GM04504 (cell line): ENCODE results near the gene GAS2.

Experiments
- DNase-seq: peaks from one replicate; pipeline ENCODE4 v3.0.0-alpha.2; 2012; ENCODE audit warnings: low read depth

GAS2 gene

GRCh38 chr11:22728600-22729389, 62.4 kb downstream of the GAS2 start:
- DNase-seq = no peak

- no peak for DNase-seq
These were observed 63.9 kb downstream of the GAS2 start for GRCh38 chr11:22730319-22730718.

GRCh38 chr11:22732588-22732987, 66.2 kb downstream of the GAS2 start:
- no peak for DNase-seq

- DNase-seq = no peak
These were observed 67.3 kb downstream of the GAS2 start for GRCh38 chr11:22733475-22734248.

DNA sequence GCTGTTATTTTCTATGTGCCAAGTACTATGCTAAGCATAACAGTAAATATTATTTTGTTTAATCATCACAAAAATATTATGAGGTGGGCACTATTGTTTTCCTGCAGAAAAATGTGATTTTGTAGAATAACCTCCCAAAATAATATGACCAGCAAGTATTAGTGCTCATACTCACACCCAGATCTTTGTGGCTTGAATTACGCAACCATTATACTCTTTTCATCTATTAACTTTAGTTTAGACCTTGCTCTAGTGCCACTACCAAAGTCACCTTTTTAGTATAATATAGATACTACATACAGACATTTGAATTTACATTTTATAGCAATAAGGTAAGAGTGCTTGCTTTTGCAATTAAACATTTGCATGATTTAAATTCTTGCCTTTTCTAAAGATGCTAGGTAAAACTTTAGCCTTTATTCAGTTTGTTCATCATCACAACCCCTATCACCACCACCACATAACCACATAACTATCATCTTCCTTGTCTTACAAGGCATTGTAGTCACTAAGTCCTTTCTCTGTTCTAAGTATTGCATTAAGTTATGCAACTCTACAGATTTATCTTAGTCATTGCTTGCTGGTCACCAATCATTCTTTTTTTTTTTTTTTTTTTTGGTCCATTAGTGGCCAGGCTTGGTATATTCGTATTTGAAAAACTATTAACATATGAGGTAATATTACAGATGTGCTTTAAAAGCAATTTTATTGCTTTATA, 68.4 kb downstream of the GAS2 start:
- no peak for DNase-seq

GRCh38 chr11:22742157-22742613, 75.8 kb downstream of the GAS2 start:
- no peak for DNase-seq

- DNase-seq = no peak
These were observed 83.1 kb downstream of the GAS2 start for GRCh38 chr11:22749536-22749935.

DNA sequence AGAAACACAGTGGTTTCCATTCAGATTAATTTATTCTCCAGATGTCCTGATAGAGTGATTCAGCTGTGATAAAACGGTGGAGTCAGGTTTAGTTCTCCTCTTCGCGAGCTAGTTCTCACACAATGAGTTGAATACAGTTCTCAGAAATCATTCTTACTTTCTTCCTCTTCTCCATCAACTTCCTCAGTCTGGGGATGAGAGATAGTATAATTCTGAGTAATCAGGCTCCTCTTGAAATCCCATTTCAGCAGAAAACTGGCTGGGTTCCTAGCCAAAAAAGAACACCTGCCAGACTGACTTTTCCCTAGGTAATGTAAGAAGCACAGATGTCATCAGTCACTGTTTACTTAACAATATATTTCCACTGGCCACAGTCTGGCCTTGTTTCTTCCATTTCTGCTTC, 86.5 kb downstream of the GAS2 start:
- no peak for DNase-seq

GRCh38 chr11:22753416-22753815, 87.0 kb downstream of the GAS2 start:
- no peak for DNase-seq

DNA sequence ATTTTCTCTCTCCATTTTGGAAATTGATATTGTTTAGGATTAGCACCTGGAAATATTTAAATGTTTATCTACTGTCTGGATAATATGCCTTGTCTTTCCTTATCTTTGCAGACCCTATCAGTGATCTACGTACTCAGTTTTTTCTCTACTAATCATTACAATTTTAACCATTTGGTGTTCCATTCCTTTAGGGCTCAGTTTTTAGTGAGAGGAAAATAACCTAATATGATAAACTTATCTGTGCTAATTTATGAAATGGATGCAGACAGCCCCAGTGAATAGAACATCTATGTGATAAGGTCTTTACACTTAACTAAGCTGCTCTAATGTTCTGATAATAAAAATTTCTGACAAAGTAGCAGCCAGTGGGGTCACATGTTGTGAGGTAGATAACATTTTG, 94.7 kb downstream of the GAS2 start:
- no peak for DNase-seq

DNA sequence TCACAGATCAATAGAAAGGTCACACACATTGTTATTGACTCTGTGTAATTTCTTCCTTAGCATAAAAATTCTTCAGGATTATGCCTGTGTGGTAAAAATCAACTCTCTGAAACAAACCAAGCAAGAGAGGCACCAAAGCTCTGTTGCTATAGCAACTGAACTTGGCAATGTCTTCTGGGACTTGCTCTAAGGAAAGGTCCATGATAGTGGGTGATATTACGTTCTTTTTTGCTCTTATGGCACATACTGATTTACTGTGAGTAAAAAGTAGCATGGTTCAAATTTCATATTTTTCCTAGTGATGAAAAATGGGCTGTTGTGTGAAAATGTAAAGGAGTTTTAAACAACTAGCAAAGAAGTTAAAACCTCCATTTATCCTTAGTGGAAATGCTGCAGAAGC, 96.8 kb downstream of the GAS2 start:
- DNase-seq = no peak

DNA sequence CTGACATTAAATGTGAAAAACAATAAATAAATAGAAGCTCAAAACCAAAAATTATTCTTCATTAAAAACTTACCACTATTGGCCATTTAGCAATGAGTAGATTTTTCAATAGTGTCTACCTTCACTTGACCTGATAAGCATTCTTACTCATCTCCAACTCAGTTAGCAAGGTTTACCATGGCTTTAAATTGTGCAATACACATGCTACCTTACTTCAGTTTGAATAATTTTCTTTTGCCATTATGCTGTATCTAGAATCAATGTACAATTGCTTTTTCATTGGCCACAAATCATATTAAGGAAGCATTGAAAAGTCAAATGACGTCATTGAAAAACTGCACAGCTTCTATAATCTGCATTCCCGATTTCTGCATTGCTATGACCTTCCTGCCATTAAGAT, 98.3 kb downstream of the GAS2 start:
- DNase-seq = no peak

GRCh38 chr11:22768281-22768680, 101.9 kb downstream of the GAS2 start:
- DNase-seq = no peak

GRCh38 chr11:22769081-22769480, 102.7 kb downstream of the GAS2 start:
- DNase-seq = no peak

DNA sequence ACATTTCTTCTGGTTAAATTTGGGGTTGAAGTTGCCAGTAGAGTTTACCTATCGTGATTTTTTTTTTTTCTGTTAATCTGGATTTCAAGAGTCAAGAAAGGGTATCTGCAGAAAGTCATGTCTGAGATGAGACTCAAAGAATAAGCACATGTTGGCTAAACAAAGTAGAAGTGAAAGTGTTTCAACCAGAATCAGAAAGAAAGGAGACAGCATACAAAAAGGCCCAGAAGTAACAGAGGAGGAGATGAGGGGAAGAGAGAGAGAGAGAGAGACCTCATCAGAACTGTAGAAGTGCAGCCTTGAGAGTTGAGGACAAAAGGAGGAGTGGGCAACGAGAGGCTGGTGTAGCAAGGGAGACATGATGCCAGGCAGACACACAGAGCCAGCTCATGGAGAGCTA, 108.3 kb downstream of the GAS2 start:
- DNase-seq = no peak

DNA sequence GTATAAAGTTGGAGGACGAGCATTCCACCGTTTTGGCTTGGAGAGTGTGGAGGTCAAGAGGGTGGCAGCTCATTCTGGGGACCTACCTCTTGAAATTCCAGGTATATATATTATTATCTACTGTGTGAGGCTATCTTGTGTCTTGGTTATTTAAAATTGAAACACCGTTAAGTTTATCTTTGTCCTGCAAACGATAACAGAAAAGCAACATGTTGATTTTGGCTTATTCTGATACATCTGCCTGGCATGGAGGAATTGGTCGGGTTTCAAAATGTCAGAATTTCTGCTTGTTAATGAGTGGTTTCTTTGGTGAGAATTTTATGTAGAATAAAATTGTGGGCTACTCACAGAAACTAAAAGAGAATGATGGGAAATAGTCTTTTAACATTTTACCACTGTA, 108.8 kb downstream of the GAS2 start:
- no peak for DNase-seq

DNA sequence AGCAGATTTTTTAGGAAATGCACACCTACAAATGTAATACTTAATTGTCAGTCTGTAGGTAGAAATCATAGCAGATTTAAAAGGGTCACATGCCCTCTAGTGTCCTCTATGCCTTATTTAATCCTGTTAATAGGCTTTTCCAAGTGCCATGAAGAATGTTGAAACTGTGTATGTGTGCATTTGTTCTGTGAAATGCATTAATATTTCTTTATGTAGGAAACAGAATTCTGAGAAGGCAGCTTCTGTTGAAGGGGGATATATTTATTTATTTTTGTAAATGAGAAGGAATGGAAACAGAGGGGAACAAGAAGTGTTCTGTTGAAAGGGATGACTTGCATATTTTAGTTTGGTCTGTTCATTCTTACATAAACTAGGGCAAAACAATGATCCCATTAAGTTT, 112.2 kb downstream of the GAS2 start:
- DNase-seq = no peak

- DNase-seq = no peak
These were observed 113.4 kb downstream of the GAS2 start for GRCh38 chr11:22779850-22780249.

- no peak for DNase-seq
These were observed 114.7 kb downstream of the GAS2 start for GRCh38 chr11:22780952-22781593.

GRCh38 chr11:22785251-22785650, 118.8 kb downstream of the GAS2 start:
- no peak for DNase-seq

DNA sequence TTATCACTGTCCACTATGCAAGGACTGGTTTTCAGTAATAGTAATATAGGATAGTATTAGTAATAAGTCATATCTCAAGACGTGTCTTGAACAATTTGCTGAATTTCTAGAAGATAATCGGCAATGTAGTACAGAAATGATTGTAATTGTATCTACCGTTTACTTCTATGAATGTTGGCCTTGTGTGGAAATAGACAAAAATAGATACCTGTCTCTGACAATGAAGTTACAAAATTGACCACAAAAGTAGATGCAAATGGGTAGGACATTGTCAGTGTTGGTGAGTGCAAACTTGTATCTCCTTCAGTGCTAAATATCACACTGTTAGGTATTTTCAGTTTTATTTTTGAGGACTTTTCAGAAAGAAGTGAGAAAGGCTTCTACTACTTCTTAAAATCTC, 120.1 kb downstream of the GAS2 start:
- DNase-seq = no peak

- no peak for DNase-seq
These were observed 120.6 kb downstream of the GAS2 start for GRCh38 chr11:22787055-22787454.
